ENCODE measurements around the gene PCBP3.
"Not testable (repeated sequence)": the region's sequence is repeated elsewhere in the genome, so short reads cannot be mapped to it uniquely, and the experiment has no call there.

Gene PCBP3

GRCh38 chr21:45939521-45940045, 296.1 kb downstream of the PCBP3 start:
- DNase-seq: no peak

GRCh38 chr21:45940091-45940490, 296.6 kb downstream of the PCBP3 start:
- DNase-seq: no peak

GRCh38 chr21:45940621-45941337, 297.3 kb downstream of the PCBP3 start:
- no peak for DNase-seq

- no peak for DNase-seq
These were observed 297.8 kb downstream of the PCBP3 start for GRCh38 chr21:45941338-45941710.

GRCh38 chr21:45941717-45942546, 298.4 kb downstream of the PCBP3 start:
- no peak for DNase-seq

DNA sequence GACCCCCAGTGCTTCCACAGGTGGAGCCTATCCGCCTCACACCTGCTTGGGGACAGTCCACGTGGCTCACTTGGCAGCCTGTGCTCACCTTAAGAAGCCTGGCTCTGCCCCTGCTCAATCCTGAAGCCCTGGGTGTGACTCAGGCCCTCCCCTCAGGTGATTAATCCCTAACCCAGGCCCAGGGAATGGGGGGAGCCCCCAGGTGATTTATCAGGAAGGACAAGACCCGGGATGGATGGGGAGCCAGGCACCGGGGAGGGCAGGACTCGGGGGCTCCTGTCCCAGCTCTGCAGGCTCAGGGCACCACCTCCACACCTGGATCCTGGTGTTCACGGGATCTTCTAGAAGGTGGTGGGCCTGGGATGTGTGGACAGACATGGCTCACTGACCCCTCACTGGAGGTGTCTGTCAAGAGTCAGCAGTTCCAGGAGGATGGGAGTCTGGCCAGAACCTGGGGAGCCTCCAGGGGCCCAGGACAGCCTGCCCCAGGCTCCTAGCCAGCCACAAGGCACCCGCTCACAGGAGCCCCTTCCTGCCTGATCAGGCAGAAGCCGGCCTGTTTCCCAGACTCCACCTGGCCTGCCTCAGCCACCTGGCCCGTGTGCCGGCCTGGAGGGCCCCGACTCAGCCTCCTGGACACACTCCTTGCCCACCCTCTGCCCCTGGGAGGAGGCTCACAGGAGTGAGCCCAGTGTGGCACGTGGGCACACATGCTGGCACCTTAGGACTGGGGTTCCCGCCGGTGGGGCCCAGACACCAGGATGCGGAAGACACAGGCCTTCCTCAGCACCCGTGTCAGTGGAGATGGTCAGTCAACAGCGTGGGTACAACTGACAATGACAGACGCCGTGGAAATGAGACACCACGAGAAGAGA, 299.5 kb downstream of the PCBP3 start:
- no peak for DNase-seq

DNA sequence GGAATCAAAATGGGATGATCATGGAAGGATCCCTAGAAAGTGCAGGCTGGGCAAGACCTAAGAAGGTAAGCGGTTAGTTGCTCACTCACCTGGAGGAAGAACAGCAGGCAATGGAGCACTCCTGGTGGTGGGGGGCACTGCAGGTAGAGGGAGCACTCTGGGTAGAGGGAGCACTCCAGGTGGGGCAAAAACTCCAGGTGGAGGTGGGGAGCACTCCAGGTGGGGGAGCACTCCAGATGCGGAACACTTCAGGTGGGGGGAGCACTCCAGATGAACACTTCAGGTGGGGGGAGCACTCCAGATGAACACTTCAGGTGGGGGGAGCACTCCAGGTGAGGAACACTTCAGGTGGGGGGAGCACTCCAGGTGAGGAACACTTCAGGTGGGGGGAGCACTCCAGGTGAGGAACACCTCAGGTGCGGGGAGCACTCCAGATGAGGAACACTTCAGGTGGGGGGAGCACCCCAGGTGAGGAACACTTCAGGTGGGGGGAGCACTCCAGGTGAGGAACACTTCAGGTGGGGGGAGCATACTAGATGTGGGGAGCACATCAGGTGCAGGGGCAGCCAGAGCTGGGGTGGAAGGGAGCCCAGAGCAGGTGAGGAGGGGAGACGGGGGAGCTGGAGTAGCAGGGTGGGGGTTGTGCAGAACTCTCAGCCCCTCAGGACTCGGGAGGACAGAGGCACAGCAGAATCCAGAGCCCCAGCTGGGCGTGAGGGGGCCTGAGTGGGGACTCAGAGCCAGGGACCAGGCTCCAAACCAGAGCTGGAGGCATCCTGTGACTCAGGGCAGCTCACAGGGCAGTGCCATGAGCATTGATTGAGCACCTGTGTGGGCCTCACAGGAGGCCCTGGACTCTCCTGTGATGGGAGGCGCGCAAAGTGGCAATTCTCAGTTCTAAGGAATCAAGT, 300.4 kb downstream of the PCBP3 start:
- no peak for DNase-seq

DNA sequence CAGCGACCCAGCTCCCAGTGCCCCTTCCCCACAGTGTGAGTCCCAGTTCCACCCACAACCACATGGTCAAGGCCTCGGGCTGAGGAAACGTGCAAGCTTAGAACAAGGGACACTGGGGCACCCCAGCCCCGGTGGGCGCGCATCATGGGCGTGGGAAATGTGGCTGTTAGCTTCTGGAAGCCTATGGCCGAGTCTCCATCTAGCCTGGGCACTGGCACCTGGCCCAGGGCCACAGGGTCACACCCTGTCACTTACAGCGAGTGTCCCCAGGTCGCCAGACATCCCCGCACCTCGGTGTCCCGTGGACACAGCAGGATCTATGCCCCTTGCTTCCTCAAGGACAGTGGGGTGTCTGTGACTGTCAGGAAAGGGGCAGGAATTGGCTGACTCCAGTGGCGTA, 301.1 kb downstream of the PCBP3 start:
- DNase-seq: no peak

GRCh38 chr21:45945066-45945867, 301.7 kb downstream of the PCBP3 start:
- DNase-seq: no peak

- no peak for DNase-seq
These were observed 302.3 kb downstream of the PCBP3 start for GRCh38 chr21:45945868-45946210.

DNA sequence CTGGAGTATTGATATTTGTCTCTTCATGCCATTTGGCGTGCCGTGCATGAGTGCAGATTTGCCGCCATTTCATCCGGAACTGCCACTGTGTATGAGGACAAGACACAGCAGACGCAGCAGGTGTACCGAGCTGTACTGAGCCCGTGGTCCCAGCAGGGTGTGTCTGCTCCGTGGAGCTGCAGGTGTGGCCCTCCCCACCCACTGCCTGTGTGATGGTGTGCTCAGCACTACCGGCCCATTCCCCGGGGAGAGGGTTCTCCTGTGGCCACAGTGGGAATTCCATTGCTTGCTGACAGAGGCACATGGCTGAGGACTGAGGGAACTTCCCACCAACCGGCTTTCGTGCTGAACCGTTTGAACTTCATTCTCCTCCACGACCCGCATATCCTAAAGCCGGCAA, 303.8 kb downstream of the PCBP3 start:
- DNase-seq: no peak

DNA sequence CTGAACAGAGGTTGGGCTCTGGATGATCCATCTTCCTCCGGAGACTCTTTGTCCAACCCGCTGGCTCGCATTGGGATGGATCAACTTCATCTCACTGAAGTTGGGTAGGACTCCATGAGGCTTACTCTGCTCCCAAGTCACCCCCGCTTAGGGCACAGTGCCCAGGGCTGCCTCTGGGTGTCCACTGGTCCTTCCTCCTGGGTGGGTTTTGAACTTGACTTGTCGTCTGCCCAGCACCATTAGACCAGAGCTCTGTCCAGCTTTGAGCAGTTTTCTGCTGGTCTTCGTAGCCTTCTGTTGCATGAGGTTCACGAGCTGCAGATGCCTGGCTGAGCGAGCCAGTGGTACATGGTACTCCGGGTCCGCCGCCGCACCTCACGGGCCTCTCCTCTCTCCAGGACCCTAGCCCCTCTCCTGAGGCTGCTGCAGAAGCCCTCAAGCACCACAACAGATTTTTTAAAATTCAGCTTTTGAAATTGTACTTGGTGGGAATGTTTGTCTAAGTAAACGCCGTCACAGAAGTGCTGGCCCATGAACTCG, 304.3 kb downstream of the PCBP3 start:
- DNase-seq: no peak

GRCh38 chr21:45948576-45949141, 305.1 kb downstream of the PCBP3 start:
- DNase-seq: no peak

GRCh38 chr21:45949928-45950739, 306.6 kb downstream of the PCBP3 start:
- no peak for DNase-seq

DNA sequence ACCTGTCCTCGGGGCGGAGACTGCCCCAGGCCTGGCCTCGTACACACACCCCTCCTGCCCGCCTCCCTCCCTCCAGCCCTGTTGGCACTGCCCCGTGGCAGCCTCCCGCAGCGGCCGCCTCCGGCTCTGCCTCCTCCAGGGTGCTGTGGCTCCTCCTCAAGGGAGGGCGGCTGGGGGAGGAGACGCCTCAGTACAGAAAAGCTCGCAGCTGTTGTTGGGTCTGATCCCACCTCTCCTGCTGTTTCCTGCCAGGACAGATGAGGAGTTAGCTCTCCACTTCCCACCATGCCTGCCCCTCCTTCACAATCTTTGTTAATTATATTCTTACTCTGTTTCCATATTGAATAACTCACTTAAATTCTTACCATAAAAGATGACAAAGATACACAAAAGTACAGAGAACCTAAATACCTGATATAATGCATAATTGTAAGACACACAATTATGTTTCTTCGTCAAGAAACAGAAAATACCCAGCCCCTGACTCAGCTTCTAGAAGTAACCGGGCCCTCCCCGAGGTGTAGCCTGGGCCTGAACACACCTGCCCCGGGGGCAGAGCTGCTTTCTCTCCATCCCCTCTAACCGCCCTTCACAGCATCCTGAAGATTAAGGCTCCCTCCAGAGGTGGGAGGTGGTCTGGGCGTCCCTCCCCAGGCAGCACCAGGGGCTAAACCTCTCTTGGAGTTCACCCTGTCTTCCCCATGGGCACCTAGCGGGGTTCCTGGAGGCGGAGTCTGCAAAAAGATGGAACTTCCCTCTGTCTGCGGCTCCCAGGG, 307.4 kb downstream of the PCBP3 start:
- DNase-seq: no peak

- no peak for DNase-seq
These were observed 308.2 kb downstream of the PCBP3 start for GRCh38 chr21:45951676-45952075.

GRCh38 chr21:45952527-45952926, 309.0 kb downstream of the PCBP3 start:
- DNase-seq: not testable (repeated sequence)

DNA sequence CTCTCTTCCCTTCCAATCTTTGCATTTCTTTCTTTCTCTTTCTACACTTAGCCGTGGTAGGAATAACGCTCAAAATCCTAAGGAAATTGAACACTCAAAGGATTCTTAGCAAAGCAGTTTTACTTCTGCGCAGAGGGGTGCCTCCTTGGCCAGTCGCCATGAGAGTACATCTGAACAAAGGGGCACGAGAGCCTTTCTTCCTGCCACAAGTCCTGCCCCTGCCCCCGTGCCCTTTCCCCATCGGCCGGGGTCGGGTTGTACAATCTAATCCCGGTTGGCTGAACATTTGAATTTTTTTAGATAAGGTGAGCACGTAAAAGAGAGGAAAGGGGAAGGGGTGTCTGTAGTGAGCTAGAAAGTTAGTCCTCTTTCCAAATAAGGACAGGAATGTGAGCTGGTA, 309.4 kb downstream of the PCBP3 start:
- DNase-seq: no peak

- DNase-seq: no peak
These were observed 310.7 kb downstream of the PCBP3 start for GRCh38 chr21:45954261-45954660.

Measured in activated CD4-positive, CD25-positive, alpha-beta regulatory T cell treated with anti-CD3 and anti-CD28 coated beads, Interleukin-2, amount 50 U/mL, for 72 hours (primary cell).